ENCODE measurements around the gene COA1.
"Not testable (repeated sequence)": the region's sequence is repeated elsewhere in the genome, so short reads cannot be mapped to it uniquely, and the experiment has no call there.

- TF ChIP-seq, protein P1, sequence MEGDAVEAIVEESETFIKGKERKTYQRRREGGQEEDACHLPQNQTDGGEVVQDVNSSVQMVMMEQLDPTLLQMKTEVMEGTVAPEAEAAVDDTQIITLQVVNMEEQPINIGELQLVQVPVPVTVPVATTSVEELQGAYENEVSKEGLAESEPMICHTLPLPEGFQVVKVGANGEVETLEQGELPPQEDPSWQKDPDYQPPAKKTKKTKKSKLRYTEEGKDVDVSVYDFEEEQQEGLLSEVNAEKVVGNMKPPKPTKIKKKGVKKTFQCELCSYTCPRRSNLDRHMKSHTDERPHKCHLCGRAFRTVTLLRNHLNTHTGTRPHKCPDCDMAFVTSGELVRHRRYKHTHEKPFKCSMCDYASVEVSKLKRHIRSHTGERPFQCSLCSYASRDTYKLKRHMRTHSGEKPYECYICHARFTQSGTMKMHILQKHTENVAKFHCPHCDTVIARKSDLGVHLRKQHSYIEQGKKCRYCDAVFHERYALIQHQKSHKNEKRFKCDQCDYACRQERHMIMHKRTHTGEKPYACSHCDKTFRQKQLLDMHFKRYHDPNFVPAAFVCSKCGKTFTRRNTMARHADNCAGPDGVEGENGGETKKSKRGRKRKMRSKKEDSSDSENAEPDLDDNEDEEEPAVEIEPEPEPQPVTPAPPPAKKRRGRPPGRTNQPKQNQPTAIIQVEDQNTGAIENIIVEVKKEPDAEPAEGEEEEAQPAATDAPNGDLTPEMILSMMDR (IDR thresholded peaks at IDR 0.05), result not testable (repeated sequence)
- not testable (repeated sequence) for TF ChIP-seq POLR2A (IDR thresholded peaks at IDR 0.05; ENCODE audit: low read length); JUN (IDR thresholded peaks at IDR 0.05); BHLHE40 (IDR thresholded peaks at IDR 0.05; ENCODE audit: low read depth, low read length); CEBPB (IDR thresholded peaks at IDR 0.05); PHF8 (IDR thresholded peaks at IDR 0.05; ENCODE audit: borderline replicate concordance, low read depth)
Measured at GRCh38 chr7:43708055-43708454, 21.3 kb downstream of the COA1 start.

Data from A549 (cell line).